Stimulated activated CD4-positive, alpha-beta T cell treated with anti-CD3 and anti-CD28 coated beads, TNF-alpha, amount 100 ng/mL, for 48 hours (primary cell): Measurements from ENCODE around the gene SHMT1.
"Not testable (repeated sequence)": the region's sequence is repeated elsewhere in the genome, so short reads cannot be mapped to it uniquely, and the experiment has no call there.

Source experiments
- DNase-seq, 3 donors: peaks; one replicate each; pipeline ENCODE4 v3.0.0-alpha.2; 2020; ENCODE audit warnings: low read depth in 3 of 3

Gene SHMT1

GRCh38 chr17:18363101-18364049 lies at the start of gene SHMT1:
Gene SHMT1 (minus strand): TSS chr17:18363550. CDS start chr17:18355981, 7,569 bp downstream.
- DNase-seq = peak; percentile 83 to 90 (median 84)

- not testable (repeated sequence) for DNase-seq
Observed at GRCh38 chr17:18412001-18412538, 48.7 kb upstream of the SHMT1 start.

DNA sequence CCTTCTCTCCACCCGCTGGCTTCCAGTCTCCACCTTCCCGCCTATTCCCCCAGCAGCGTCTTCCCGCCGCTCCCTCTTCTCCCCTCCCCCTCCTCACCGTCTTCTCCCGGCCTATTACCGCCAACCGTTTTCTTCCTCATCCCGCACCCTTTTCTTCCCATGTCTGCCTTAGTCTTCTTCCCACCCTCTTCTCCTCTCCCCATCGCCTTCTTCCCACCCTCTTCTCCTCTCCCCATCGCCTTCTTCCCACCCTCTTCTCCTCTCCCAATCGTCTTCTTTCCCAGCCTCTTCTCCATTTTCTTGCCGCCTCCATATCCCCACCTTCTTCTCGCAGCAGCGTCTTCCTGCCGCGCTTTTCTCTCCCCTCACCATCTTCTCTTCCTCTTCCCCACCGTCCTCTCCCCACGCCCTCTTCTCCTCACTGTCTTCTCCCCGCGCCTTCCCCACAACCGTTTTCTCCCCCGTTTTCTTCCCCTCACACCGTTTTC lies 48.1 kb upstream of the SHMT1 start:
- peak in 2 of 3 donors; percentile 3 to 8 for DNase-seq

DNA sequence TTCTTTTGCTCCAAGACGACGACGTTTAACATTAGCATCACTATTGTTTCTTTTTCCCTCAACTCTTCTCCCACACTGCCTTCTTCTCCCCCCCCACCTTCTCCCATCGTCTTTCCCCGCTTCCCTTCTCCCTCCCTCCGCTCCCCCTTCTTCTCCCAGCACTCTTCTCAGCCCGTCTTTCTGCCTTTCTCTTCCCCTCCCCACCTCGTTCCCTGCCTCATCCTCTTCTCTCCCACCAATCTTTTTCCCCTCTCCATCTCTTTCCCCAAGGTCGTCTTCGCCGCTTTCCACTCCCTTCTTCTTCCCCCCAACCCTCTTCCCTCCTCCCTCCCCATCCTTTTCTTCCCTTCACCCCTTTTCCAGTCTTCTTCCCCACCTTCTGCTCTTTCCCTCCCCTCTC lies 47.4 kb upstream of the SHMT1 start:
- not testable (repeated sequence) for DNase-seq

DNA sequence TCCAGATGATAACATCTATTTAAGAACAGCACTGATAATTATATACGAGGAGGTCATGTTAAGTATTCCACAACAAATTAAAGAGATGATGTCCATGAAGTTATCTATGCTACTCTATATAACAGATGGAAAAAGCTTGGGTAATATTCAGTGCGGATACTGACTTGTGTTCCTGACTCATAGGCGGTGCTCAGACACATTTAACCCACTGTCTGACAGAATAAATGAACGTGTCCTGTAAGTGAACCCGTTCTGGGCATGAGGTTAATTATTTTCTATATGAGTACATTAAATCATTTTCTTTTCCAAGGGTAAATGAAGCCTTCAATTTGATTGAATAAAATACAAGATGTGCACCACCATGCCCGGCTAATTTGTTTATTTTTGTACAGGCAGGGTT lies 46.0 kb upstream of the SHMT1 start:
- not testable (repeated sequence) for DNase-seq

DNA sequence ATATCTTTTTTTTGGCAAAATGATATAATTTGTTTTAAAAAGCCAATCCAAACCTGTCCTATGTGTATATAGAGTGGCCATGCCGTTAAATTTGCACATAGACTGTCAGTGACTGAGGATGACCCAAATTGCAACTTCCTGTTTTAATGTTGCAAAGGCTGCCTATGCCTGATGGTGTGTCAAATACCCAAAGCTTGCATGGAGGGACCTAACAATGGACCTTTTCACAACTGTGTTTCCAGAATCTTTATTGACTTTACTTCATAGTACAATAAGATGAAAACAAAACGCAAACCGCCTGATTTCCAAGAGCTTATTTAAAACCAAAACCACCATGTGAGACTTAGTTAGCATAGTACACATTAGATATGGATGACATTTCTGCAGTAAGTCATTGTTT lies 45.6 kb upstream of the SHMT1 start:
- DNase-seq = not testable (repeated sequence)

GRCh38 chr17:18403604-18404003 lies 40.3 kb upstream of the SHMT1 start:
- DNase-seq = not testable (repeated sequence)

GRCh38 chr17:18403166-18403565 lies 39.8 kb upstream of the SHMT1 start:
- DNase-seq = not testable (repeated sequence)

- not testable (repeated sequence) for DNase-seq
Observed at GRCh38 chr17:18401872-18402590, 38.7 kb upstream of the SHMT1 start.

- not testable (repeated sequence) for DNase-seq
Observed at GRCh38 chr17:18388728-18389127, 25.4 kb upstream of the SHMT1 start.

GRCh38 chr17:18388266-18388665 lies 24.9 kb upstream of the SHMT1 start:
- not testable (repeated sequence) for DNase-seq

DNA sequence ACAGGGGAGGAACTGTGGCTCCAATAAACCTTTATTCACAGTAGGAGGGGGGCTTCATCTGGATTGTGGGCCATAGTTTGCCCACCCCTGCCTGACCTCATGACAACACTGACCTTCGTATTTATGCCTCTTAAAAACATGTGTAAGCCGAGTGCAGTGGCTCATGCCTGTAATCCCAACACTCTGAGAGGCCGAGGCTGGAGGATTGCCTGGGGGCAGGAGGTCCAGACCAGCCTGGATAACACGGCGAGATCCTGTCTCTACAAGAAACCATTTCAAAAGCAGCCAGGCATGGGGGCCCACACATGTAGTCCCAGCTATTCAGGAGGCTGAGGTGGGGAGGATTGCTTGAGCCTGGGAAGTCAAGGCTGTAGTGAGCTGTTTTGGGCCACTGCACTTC lies 24.2 kb upstream of the SHMT1 start:
- not testable (repeated sequence) for DNase-seq

- DNase-seq = not testable (repeated sequence)
Observed at GRCh38 chr17:18384271-18384670, 20.9 kb upstream of the SHMT1 start.

DNA sequence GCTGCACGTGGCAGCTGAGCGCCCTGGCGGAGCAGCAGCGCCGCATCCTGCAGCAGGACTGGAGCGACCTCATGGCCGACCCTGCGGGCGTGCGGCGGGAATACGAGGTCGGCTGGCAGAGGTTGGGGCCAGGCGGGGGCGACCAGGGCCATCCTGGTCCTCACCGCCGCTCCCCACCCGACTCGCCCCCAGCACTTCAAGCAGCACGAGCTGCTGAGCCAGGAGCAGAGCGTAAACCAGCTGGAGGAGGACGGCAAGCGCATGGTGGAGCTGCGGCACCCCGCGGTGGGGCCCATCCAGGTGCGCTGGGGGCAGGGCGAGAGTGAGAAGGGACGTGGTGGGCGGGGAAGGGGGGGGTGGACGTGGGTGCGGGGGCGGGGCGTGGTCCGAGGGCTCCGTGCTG lies 19.7 kb upstream of the SHMT1 start:
- DNase-seq = not testable (repeated sequence)

DNA sequence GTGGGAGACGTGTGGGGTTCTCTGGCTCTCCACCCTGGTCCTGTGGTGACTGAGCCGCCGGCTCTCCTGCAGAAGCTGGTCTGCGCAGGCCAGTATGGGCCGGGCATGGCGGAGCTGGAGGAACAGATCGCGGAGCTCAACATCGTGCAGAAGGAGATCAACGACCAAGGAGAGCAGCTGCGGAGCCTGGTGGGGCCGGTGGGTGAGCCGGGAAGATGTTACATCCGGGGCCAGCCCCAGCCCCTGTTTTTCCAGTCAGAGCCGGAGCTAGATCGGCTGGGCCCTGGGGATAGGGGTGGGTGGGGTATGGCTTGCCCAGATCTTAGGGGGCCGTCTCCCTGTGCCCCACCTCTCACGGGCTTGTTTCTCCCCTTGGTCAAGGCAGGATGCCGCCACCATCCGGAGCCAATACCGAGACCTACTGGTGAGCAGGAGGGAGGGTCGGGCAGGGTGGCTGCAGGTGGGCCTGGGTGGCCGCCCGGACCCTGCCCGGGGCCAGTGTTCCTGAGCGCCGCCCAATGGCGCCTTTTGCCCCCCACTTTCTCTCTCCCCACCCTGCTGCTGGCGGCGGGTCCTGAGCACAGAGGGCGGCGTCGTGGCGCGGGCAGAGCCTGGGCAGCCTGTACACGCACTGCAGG lies 19.2 kb upstream of the SHMT1 start:
- DNase-seq = no peak

DNA sequence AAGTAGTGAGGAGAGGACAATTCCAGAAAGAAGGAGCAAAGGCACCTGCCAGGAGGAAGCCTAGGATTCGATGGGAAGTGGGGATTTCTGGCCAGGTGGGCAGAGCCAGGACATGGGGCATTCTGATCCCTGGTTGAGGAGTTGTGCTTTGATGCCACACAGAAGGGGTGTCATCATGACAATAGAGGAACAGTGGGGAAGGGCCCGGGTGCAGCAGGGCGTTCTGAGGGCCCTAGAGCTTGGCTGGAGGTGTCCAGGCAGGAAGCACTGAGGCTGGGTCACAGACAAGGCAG lies 18.5 kb upstream of the SHMT1 start:
- no peak for DNase-seq

- no peak for DNase-seq
Observed at GRCh38 chr17:18381158-18381952, 18.0 kb upstream of the SHMT1 start.

- no peak for DNase-seq
Observed at GRCh38 chr17:18380471-18381157, 17.3 kb upstream of the SHMT1 start.

GRCh38 chr17:18379246-18380146 lies 16.1 kb upstream of the SHMT1 start:
- no peak for DNase-seq
